ENCODE measurements around the gene NREP.

DNA sequence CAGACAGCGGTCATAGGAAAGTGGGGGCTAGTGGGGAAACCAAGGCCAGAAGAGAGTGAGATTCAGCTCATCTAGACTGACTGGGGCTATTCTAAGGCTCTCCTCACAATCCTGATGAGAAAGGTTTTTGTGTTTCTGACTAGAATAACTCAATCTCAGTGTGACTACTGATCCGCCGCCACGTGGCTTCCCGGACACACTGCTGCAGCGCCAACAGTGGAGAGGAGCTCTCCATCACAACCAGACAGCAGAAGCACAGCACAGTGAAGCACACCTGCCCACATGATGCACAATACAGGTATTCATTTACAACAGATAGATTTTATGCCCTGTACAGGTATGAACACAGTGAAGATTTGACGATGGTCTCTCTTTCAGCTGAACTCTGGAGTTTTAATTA is 25.4 kb downstream of the NREP start:
- TF ChIP-seq, protein P1, sequence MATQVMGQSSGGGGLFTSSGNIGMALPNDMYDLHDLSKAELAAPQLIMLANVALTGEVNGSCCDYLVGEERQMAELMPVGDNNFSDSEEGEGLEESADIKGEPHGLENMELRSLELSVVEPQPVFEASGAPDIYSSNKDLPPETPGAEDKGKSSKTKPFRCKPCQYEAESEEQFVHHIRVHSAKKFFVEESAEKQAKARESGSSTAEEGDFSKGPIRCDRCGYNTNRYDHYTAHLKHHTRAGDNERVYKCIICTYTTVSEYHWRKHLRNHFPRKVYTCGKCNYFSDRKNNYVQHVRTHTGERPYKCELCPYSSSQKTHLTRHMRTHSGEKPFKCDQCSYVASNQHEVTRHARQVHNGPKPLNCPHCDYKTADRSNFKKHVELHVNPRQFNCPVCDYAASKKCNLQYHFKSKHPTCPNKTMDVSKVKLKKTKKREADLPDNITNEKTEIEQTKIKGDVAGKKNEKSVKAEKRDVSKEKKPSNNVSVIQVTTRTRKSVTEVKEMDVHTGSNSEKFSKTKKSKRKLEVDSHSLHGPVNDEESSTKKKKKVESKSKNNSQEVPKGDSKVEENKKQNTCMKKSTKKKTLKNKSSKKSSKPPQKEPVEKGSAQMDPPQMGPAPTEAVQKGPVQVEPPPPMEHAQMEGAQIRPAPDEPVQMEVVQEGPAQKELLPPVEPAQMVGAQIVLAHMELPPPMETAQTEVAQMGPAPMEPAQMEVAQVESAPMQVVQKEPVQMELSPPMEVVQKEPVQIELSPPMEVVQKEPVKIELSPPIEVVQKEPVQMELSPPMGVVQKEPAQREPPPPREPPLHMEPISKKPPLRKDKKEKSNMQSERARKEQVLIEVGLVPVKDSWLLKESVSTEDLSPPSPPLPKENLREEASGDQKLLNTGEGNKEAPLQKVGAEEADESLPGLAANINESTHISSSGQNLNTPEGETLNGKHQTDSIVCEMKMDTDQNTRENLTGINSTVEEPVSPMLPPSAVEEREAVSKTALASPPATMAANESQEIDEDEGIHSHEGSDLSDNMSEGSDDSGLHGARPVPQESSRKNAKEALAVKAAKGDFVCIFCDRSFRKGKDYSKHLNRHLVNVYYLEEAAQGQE (IDR thresholded peaks at IDR 0.05; ENCODE audit: insufficient read depth in 1 of 2, low read depth in 2 of 2, low read length in 2 of 2) = no peak
- TF ChIP-seq POLR2AphosphoS5 (IDR thresholded peaks at IDR 0.05; ENCODE audit: low read depth, low read length) (no peak), SIN3A (IDR thresholded peaks at IDR 0.05; ENCODE audit: borderline replicate concordance, insufficient read depth, low read length) (no peak)

Measured in PFSK-1 (cell line).